HEK293T (cell line): ENCODE measurements around the gene GNG12.

Source experiments
- ARNT ChIP-seq: fragments of 450-650 bp; IDR thresholded peaks from 2 replicates; pipeline ENCODE4 v1.6.1; 2017; ENCODE audit warnings: mild to moderate bottlenecking
- SP1 ChIP-seq: fragments of 450-650 bp; IDR thresholded peaks from 2 replicates; pipeline ENCODE4 v1.6.1; 2017

GRCh38 chr1:67680486-67680885, 152.8 kb downstream of the GNG12 start:
- TF ChIP-seq SP1 (no peak), ARNT (no peak)
